K562 (cell line): ENCODE results near the gene DNM1.

Experiments
- BCL6 ChIP-seq: fragments of 250-450 bp; sonication (Bioruptor Pico); IDR thresholded peaks from 2 replicates; pipeline ENCODE4 v1.4.0; 2020
- TSHZ1 ChIP-seq: fragments of 250-450 bp; sonication (Bioruptor Pico); IDR thresholded peaks from 2 replicates; pipeline ENCODE4 v1.4.0; 2020; ENCODE audit warnings: mild to moderate bottlenecking, moderate library complexity
- ZBTB1 ChIP-seq: sonication (generic); formaldehyde crosslinking; IDR thresholded peaks from 2 replicates; pipeline ENCODE4 v1.8.1; 2023; ENCODE audit warnings: missing genetic modification reagents, low read depth, mild to moderate bottlenecking, borderline replicate concordance
- ZNF175 ChIP-seq: fragments of 200-800 bp; sonication (Bioruptor generic); IDR thresholded peaks from 2 replicates; pipeline ENCODE4 v1.6.1; 2016; ENCODE audit warnings: low read depth, mild to moderate bottlenecking, missing genetic modification characterization, missing compliant biosample characterization

GRCh38 chr9:128262687-128263086 lies 59.5 kb downstream of the DNM1 start:
- TF ChIP-seq BCL6 (CRISPR knock-in tag) (no peak), ZNF175 (CRISPR knock-in tag) (no peak), TSHZ1 (no peak), ZBTB1 (CRISPR knock-in tag) (no peak)
